ENCODE data around the gene PSG7. TPM values are rescaled to one million over a fixed set of nuclear protein-coding genes. Genes with fewer than 3 reads are reported as not detected.
"Not testable (repeated sequence)": the region's sequence is repeated elsewhere in the genome, so short reads cannot be mapped to it uniquely, and the experiment has no call there.

The PSG7 gene
- total RNA-seq, 4 donors from 2014 or later: 0.12 TPM; not detected in 3

DNA sequence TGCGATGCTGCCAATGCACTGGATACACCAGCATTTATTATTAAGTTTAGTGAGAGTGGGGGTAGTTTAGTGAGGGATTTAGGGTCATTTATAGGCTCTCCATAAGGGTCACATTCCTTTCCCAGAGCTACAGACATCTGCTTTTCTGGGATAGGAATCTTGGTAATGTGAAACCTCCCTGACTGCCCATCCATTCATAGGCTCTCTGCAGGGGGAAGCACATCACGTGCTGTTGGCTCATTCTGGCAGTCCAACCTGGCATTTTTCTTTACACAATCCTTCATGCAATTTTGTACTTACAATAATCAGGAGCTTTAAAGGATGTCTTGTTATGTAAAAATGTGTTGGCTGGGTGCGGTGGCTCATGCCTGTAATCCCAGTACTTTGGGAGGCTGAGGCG, 36.4 kb downstream of the PSG7 start:
- not testable (repeated sequence) for H3K9me3 ChIP-seq, H3K4me3 ChIP-seq, H3K4me1 ChIP-seq, H3K27ac ChIP-seq, H3K27me3 ChIP-seq, H3K36me3 ChIP-seq, ATAC-seq
- WGBS, 2 donors (ENCODE audit: low coverage in 1 of 2): 78 to 88% methylated on average over 1 to 4 of the region's 4 CpGs

DNA sequence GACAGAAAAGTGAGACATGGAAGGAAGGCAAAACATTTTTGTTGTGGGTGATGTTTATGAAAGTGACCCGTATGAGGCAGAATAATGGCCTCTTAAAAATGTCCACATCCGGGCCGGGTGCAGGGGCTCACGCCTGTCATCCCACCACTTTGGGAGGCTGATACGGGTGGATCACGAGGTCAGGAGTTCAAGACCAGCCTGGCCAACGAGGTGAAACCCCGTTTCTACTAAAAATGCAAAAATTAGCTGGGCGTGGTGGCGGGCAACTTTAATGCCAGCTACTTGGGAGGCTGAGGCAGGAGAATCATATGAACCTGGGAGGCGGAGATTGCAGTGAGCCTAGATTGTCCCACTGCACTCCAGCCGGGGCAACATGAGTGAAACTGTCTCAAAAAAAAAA, 37.3 kb downstream of the PSG7 start:
- not testable (repeated sequence) for H3K4me1 ChIP-seq, H3K27me3 ChIP-seq, H3K9me3 ChIP-seq, H3K27ac ChIP-seq, H3K36me3 ChIP-seq, ATAC-seq, H3K4me3 ChIP-seq
- WGBS, 2 donors (ENCODE audit: low coverage in 1 of 2): 73 to 87% methylated on average over 5 to 11 of the region's 12 CpGs

DNA sequence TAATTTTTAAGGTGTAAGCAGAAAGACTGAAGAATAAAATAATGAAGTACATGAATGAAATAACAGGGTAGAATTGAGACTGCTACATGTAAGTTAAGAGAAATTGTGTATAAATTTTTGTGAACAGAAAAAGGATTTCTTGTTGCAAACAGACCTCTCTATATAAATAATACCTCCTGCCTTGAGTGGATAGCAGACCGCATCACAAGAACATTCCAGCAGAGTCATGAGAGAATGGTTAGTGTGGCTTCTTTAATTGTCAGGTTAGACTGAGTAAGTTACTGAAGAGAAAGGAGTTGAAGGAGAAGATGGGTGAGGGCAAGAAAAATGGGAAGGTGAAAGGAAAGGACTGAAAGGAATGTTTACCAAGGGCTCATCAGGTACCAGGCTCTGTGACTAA, 37.9 kb downstream of the PSG7 start:
- not testable (repeated sequence) for H3K36me3 ChIP-seq

DNA sequence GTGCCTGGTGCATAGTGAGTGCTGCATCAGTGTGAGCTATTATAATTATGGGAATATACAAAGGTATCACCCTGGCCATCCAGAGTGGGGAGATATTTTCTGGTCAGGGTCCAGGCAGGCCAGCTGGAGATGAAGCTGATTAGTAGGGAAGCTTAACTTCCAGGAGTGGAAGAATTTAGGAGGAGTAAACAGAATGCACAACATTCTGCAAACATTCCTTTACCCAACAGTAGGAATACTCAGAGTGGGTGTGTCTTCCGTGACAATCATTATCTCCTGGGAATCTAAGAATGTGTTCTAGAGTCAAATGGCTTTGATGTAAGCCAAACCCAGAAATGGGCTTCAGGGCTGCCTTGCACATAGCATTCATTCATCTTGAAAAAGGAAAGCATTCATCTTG, 38.4 kb downstream of the PSG7 start:
- not testable (repeated sequence) for H3K27me3 ChIP-seq, H3K36me3 ChIP-seq, H3K9me3 ChIP-seq, ATAC-seq, H3K27ac ChIP-seq, H3K4me3 ChIP-seq, H3K4me1 ChIP-seq
- 67 to 79% methylated on average over 1 of the region's 1 CpG for WGBS, 2 donors (ENCODE audit: low coverage in 1 of 2)

More for the DNA sequence above, 37.9 kb downstream of the PSG7 start:
- H3K4me1 ChIP-seq, H3K9me3 ChIP-seq, H3K27me3 ChIP-seq, H3K27ac ChIP-seq, ATAC-seq, H3K4me3 ChIP-seq: not testable (repeated sequence)
- 89% methylated on average over 1 of the region's 1 CpG; no CpG with 5 or more reads in 1 of the 2 donors for WGBS, 2 donors (ENCODE audit: low coverage in 1 of 2)

DNA sequence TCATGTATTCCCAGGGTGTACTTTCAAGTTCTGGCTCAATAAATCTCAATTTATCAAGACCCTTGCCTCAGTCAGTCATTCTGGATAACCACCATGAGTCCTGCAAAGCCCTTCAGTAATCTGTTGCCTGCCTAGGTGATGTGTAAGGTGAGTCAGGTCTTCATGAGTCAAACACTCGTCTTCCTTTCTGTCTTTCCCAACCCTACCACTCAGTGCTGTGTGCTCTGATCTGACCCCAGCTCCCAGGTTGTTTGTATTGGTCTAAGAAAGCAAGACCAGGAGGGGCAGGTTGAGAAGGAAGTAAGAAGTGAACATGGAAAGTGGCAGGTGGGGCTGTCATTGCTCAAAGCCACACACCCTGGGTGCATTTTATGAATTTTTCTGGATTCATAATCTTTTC, 39.3 kb downstream of the PSG7 start:
- H3K9me3 ChIP-seq, ATAC-seq, H3K36me3 ChIP-seq, H3K27ac ChIP-seq, H3K4me3 ChIP-seq, H3K4me1 ChIP-seq, H3K27me3 ChIP-seq: not testable (repeated sequence)
- 11% methylated on average over 1 of the region's 1 CpG; no CpG with 5 or more reads in 1 of the 2 donors for WGBS, 2 donors (ENCODE audit: low coverage in 1 of 2)

DNA sequence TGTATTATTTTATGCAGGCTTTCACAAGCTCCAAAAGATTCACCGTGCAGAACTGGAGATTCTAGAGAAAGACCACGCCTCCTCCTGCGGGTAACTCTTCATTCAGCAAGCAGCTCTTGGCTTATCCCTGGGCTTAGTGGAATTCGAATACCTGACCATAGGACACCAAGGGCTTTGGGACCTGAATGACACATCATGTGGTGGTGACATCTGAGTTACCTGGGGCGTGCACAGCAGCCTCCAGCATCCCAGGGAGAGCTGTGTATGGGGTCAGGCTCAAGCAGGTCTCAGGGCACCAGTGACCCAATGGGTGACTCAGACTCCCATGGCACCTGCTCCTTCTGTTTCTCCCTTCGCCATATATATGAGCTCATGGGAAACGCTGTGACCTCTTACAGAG, 46.6 kb downstream of the PSG7 start:
- H3K4me3 ChIP-seq, H3K27me3 ChIP-seq, ATAC-seq, H3K4me1 ChIP-seq, H3K36me3 ChIP-seq, H3K27ac ChIP-seq: not testable (repeated sequence)
- H3K9me3 ChIP-seq: peaks cover 0 to 24% (median 0%) of the 10 kb centered on the region in 3 donors
- WGBS, 2 donors (ENCODE audit: low coverage in 1 of 2): 75% methylated on average over 6 of the region's 7 CpGs; no CpG with 5 or more reads in 1 of the 2 donors

DNA sequence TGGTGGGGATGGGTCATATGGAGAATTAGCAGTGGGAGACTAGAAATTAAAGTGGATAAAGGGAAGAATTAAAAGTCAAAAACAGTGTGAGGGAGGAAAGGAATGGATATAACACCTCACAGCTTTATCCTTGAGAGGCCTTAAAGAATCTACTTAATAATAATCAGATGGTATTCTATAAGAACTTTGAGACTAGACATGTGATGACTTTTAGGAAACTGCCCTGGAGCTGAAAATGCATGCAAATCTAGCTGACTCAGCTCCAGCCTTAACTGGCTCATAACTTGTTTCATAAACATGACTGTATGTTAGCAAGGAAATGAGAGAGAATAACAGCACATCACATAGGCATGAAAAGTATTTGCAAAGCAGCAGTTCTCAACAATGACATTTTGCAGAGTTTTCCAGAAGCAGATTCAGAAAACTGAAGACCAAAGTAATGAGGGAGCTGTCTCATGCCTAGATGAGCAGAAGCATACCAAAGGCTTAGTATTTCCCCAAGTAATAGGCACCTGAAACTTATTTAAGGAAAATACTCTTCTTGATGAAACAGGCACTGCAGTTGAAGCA, 49.0 kb downstream of the PSG7 start:
- ATAC-seq, H3K27ac ChIP-seq, H3K27me3 ChIP-seq, H3K36me3 ChIP-seq, H3K4me3 ChIP-seq, H3K4me1 ChIP-seq: not testable (repeated sequence)
- H3K9me3 ChIP-seq: peaks cover 0 to 24% (median 0%) of the 10 kb centered on the region in 3 donors

DNA sequence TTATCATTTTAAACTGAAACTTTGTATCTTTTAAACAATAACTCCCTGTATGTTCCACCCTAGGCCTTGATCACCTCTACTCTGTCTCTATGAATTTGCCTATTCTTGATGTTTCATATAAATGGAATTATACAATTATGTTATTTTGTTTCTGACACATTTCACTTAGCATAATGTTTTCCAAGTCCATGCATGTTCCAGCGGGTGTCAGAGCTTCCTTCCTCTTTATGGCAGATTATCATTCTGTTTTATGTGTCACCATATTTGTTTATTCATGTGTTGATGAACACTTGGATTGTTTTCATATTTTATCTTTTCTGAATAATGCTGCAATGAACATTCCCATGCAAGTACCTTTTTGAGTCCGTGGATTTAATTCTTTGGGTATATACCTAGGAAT, 54.3 kb downstream of the PSG7 start:
- not testable (repeated sequence) for H3K4me1 ChIP-seq, H3K9me3 ChIP-seq, H3K36me3 ChIP-seq, H3K4me3 ChIP-seq, ATAC-seq, H3K27me3 ChIP-seq, H3K27ac ChIP-seq
- WGBS, 2 donors (ENCODE audit: low coverage in 1 of 2): 73 to 86% methylated on average over 2 of the region's 2 CpGs

DNA sequence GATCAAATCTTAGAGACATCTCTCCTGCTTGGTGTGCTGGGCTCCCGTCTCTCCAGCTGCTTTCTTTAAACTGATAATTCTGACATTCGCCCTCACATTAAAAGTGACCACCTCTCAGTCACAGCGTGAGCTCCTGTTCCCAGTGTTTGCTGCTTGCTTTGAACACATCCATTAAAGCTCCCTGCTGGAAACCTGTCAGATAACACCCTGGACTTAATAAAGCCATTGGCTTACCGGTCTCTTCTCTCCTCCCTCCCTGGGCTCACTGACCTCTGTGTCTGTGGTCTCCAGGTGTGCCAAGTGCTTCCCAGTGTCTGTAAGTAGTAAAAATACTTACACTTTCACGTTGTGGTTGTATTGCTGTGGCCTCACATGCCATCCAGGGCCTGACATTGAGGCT, 55.0 kb downstream of the PSG7 start:
- H3K4me3 ChIP-seq, ATAC-seq, H3K27ac ChIP-seq, H3K27me3 ChIP-seq, H3K9me3 ChIP-seq, H3K4me1 ChIP-seq, H3K36me3 ChIP-seq: not testable (repeated sequence)
- WGBS, 2 donors (ENCODE audit: low coverage in 1 of 2): 49 to 58% methylated on average over 2 to 5 of the region's 5 CpGs

DNA sequence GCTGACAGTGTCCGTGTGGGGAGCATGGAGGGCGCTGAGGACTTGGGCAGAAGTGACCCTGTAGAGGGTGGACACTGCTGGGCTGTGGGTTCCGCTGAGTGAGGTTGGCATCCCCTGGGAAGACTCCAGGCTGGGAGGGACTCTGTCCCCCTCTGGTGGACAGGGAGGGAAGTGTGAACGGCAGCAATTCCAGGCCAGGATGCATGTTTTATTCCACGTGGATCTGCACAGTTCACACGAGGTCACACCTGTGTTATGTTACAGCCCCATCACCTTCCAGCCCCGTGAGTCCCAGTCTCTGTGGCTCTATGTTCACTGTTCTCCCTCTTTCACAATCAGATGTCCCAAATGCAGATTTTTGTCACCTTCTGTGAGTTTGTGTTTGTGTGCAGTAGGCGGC, 55.7 kb downstream of the PSG7 start:
- TF ChIP-seq, protein P1, sequence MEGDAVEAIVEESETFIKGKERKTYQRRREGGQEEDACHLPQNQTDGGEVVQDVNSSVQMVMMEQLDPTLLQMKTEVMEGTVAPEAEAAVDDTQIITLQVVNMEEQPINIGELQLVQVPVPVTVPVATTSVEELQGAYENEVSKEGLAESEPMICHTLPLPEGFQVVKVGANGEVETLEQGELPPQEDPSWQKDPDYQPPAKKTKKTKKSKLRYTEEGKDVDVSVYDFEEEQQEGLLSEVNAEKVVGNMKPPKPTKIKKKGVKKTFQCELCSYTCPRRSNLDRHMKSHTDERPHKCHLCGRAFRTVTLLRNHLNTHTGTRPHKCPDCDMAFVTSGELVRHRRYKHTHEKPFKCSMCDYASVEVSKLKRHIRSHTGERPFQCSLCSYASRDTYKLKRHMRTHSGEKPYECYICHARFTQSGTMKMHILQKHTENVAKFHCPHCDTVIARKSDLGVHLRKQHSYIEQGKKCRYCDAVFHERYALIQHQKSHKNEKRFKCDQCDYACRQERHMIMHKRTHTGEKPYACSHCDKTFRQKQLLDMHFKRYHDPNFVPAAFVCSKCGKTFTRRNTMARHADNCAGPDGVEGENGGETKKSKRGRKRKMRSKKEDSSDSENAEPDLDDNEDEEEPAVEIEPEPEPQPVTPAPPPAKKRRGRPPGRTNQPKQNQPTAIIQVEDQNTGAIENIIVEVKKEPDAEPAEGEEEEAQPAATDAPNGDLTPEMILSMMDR (IDR thresholded peaks at IDR 0.05): peak in 1 of 4 experiments; percentile 58
- not testable (repeated sequence) for ATAC-seq, H3K36me3 ChIP-seq, H3K27me3 ChIP-seq, H3K4me3 ChIP-seq, H3K9me3 ChIP-seq, H3K27ac ChIP-seq, H3K4me1 ChIP-seq
- WGBS, 2 donors (ENCODE audit: low coverage in 1 of 2): 60 to 81% methylated on average over 5 to 7 of the region's 8 CpGs

DNA sequence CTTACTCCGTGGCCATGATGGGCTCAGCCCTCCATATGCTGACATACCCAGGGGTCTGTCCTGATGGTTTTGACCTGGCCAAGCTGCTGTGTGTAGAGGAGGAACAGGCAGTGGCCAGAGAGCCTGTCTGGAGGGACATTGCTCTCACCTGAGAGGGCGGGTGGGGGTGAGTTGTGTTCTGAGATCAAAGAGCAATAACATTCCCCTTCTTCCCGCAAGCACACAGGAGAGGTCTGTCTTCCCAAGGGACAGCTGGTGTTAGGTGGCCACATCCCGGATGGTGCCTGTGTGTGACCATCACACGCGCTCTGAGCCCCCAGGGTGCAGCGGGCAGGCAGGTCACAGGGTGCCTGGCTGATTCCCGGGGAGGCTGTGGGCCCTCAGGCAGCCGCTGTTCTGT, 56.4 kb downstream of the PSG7 start:
- H3K27me3 ChIP-seq, H3K27ac ChIP-seq, H3K9me3 ChIP-seq, H3K36me3 ChIP-seq, ATAC-seq, H3K4me3 ChIP-seq, H3K4me1 ChIP-seq: not testable (repeated sequence)
- 95% methylated on average over 6 of the region's 9 CpGs; no CpG with 5 or more reads in 1 of the 2 donors for WGBS, 2 donors (ENCODE audit: low coverage in 1 of 2)

Data from gastroesophageal sphincter (tissue), 4 donors.